Measurements from ENCODE around the gene TMEM14A.

DNA sequence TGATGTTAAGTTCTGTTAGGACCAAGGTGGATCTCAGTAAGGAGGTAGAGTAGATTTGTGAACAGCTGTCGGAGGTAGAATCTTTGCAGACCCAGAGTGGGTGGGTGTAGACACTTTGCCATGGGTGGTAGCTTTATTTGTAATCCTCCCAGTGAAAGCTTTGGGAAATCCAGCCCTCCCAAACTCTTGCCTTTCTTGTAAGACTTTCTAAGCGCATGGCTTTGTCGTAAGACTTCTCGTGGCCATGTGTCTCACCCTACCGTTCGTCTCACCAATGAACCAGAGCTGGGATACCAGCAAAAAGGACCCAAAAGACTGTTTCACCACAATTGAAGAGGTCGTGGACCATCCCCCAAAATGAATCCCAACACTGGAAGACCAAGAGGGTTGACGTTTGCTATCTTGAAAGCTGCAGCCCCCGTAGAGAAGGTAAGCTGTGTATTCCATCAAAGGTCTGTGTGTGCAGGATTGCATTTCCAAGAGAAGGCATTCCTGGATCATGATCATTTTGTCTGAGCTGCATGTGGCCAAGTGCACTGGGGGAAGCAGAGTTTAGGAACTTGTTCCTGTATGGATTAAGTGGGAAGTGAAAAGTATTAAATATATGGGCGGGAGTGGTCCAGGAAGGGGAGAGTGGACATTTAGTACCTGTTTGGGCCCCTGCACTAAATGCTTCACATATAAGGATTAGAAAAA lies 5.8 kb upstream of the TMEM14A start:
- TF ChIP-seq CTCF (IDR thresholded peaks at IDR 0.05; ENCODE audit: low read depth, low read length) (no peak), EZH2phosphoT487 (IDR thresholded peaks at IDR 0.05; ENCODE audit: low read depth) (no peak)

Data from OCI-LY3 (cell line).